ENCODE measurements around the gene ANKFY1.

DNA sequence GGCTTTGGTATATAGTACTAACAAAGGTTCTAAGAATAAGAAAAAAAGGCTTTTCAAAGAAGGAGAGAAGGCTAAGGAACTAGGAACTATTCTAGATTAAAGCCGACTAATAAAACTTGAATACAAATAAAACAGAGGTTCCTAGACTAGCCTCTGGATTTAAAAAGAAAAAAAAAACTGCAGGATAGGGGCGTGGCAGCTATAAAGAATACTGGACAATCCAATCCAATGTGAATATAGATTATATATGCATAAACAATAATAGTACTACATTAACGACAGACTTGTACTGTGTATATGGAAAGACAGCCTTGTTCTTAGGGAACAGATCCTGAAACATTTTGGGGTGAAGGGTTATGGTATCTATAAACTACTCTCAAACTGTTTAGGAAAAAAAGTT lies 23.9 kb upstream of the ANKFY1 start:
- TF ChIP-seq, protein P1, sequence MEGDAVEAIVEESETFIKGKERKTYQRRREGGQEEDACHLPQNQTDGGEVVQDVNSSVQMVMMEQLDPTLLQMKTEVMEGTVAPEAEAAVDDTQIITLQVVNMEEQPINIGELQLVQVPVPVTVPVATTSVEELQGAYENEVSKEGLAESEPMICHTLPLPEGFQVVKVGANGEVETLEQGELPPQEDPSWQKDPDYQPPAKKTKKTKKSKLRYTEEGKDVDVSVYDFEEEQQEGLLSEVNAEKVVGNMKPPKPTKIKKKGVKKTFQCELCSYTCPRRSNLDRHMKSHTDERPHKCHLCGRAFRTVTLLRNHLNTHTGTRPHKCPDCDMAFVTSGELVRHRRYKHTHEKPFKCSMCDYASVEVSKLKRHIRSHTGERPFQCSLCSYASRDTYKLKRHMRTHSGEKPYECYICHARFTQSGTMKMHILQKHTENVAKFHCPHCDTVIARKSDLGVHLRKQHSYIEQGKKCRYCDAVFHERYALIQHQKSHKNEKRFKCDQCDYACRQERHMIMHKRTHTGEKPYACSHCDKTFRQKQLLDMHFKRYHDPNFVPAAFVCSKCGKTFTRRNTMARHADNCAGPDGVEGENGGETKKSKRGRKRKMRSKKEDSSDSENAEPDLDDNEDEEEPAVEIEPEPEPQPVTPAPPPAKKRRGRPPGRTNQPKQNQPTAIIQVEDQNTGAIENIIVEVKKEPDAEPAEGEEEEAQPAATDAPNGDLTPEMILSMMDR (conservative IDR thresholded peaks at IDR 0.05; ENCODE audit: low read depth, low read length), result no peak
- TF ChIP-seq EZH2 (IDR thresholded peaks at IDR 0.05; ENCODE audit: low read length, unreplicated experiment), result no peak

Data from PC-3 (cell line).